Liver (tissue), 3 donors: ENCODE measurements around the gene SERPINE1.

Experiments
- ATF3 ChIP-seq: IDR thresholded peaks from 2 replicates; pipeline ENCODE4 v1.6.1; 2016; ENCODE audit warnings: antibody characterized with exemption
- CTCF ChIP-seq: fragments of 150-350 bp; IDR thresholded peaks from 2 replicates; pipeline ENCODE4 v1.5.1; 2017; ENCODE audit warnings: improper control_type of control experiment, low read depth, low read length; ENCODE audit not compliant: missing input control
- GABPA ChIP-seq, 2 donors: IDR thresholded peaks in 1 of 2; conservative IDR thresholded peaks in 1 of 2; 2 replicates each; pipeline ENCODE4 v1.6.1; 2016; ENCODE audit warnings: antibody characterized with exemption in 2 of 2, mild to moderate bottlenecking in 1 of 2, moderate library complexity in 1 of 2
- HNF4A ChIP-seq, 2 donors: conservative IDR thresholded peaks; 2 replicates each; pipeline ENCODE4 v1.6.1; 2016; ENCODE audit warnings: antibody characterized with exemption in 2 of 2, mild to moderate bottlenecking in 2 of 2
- HNF4G ChIP-seq: IDR thresholded peaks from 2 replicates; pipeline ENCODE4 v1.6.1; 2016; ENCODE audit warnings: antibody characterized with exemption
- JUND ChIP-seq, 2 donors: IDR thresholded peaks; 2 replicates each; pipeline ENCODE4 v1.6.1; 2016; ENCODE audit warnings: antibody characterized with exemption in 2 of 2
- MAX ChIP-seq: IDR thresholded peaks from 2 replicates; pipeline ENCODE4 v1.6.1; 2016; ENCODE audit warnings: antibody characterized with exemption
- RAD21 ChIP-seq, 2 donors: IDR thresholded peaks; 2 replicates each; pipeline ENCODE4 v1.6.1; 2016; ENCODE audit warnings: antibody characterized with exemption in 2 of 2, mild to moderate bottlenecking in 2 of 2
- REST ChIP-seq: IDR thresholded peaks from 2 replicates; pipeline ENCODE4 v1.6.1; 2016; ENCODE audit warnings: antibody characterized with exemption, mild to moderate bottlenecking
- SP1 ChIP-seq: IDR thresholded peaks from 2 replicates; pipeline ENCODE4 v1.6.1; 2018; ENCODE audit warnings: antibody characterized with exemption, mild to moderate bottlenecking
- TAF1 ChIP-seq: conservative IDR thresholded peaks from 2 replicates; pipeline ENCODE4 v1.6.1; 2016; ENCODE audit warnings: antibody characterized with exemption, mild to moderate bottlenecking
- YY1 ChIP-seq: IDR thresholded peaks from 2 replicates; pipeline ENCODE4 v1.6.1; 2016; ENCODE audit warnings: antibody characterized with exemption, mild to moderate bottlenecking
- ZBTB33 ChIP-seq: IDR thresholded peaks from 2 replicates; pipeline ENCODE4 v1.6.1; 2016; ENCODE audit warnings: antibody characterized with exemption
- donor health status: healthy.
- donor health status: healthy.

- no peak for TF ChIP-seq CTCF
- no peak for TF ChIP-seq YY1
- no peak for TF ChIP-seq TAF1
- TF ChIP-seq SP1, result no peak
- TF ChIP-seq ATF3, result no peak
- TF ChIP-seq JUND (IDR thresholded peaks at IDR 0.05), result no peak
- TF ChIP-seq GABPA (IDR thresholded peaks at IDR 0.05 in 1 of 2, conservative IDR thresholded peaks at IDR 0.05 in 1 of 2), result no peak
- no peak for TF ChIP-seq ZBTB33
- no peak for TF ChIP-seq REST
- TF ChIP-seq HNF4A (conservative IDR thresholded peaks at IDR 0.05), result no peak
- no peak for TF ChIP-seq RAD21 (IDR thresholded peaks at IDR 0.05)
- TF ChIP-seq MAX, result no peak
- no peak for TF ChIP-seq HNF4G
Observed at GRCh38 chr7:101088858-101089529, 37.9 kb upstream of the SERPINE1 start.
